Fibroblast of the aortic adventitia (primary cell): Measurements from ENCODE around the gene SLC6A1. TPM values are rescaled to one million over a fixed set of nuclear protein-coding genes. Genes with fewer than 3 reads are reported as not detected.
A peak's percentile ranks its signal among the peaks of the same experiment; 100 is the strongest.

Experiments
- DNase-seq: peaks from one replicate; pipeline ENCODE4 v3.0.0-alpha.2; 2010; ENCODE audit warnings: low read depth
- H3K4me3 ChIP-seq: 2 replicates; pipeline ENCODE4 v1.5.1; 2011; ENCODE audit warnings: low read depth, mild to moderate bottlenecking, control low read depth, low read length, moderate library complexity
- total RNA-seq: library from RNA; depleted of rRNA; stranded (reverse); fragments of >200 nt; gene quantifications from 2 replicates; pipeline ENCODE4 v1.2.3, GENCODE V29; 2012; ENCODE audit warnings: low replicate concordance
- TF ChIP-seq, protein P1 (sequence below): IDR thresholded peaks from 2 replicates; pipeline ENCODE4 v1.5.1; 2011; ENCODE audit warnings: mild to moderate bottlenecking, low read length, control low read depth, inconsistent platforms; ENCODE audit not compliant: insufficient read depth

SLC6A1 gene
- total RNA-seq, 1 donor: not detected

DNA sequence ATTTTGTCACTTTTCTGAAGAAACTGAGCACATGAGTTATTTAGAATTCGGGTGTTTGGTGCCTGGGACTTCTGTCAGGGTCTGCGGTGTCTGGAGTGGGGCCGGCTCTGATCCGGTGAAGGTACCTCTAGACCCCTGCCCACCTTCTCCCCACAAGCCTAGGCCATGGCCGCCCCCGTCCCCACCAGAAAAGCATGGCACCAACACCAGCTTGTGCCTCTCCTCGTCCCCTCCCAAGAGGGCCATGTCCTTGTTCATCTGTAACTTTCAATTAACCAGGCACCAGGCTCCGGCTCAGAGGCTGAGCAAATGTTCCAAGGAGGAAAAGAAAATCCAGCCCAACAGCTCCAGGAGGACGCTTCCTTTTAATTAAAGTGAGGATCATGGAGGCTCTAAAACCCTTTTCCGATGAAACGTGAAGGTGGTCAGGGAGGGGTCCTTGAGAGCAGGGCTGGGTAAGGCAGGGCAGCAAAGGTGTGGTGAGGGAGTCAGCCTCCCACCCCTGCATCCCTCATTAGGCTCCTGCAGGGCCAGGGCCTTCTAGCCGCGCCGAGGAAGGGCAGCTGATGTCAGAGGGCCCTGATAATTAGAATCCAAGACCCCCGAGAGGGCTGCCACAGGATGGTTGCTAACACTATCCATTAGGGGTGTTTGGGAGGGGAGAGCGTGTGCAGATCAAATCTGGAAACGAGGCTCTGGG, 62.3 kb downstream of the SLC6A1 start:
- DNase-seq: no peak
- no peak overlapping the region for H3K4me3 ChIP-seq
- TF ChIP-seq, protein P1, sequence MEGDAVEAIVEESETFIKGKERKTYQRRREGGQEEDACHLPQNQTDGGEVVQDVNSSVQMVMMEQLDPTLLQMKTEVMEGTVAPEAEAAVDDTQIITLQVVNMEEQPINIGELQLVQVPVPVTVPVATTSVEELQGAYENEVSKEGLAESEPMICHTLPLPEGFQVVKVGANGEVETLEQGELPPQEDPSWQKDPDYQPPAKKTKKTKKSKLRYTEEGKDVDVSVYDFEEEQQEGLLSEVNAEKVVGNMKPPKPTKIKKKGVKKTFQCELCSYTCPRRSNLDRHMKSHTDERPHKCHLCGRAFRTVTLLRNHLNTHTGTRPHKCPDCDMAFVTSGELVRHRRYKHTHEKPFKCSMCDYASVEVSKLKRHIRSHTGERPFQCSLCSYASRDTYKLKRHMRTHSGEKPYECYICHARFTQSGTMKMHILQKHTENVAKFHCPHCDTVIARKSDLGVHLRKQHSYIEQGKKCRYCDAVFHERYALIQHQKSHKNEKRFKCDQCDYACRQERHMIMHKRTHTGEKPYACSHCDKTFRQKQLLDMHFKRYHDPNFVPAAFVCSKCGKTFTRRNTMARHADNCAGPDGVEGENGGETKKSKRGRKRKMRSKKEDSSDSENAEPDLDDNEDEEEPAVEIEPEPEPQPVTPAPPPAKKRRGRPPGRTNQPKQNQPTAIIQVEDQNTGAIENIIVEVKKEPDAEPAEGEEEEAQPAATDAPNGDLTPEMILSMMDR: no peak

DNA sequence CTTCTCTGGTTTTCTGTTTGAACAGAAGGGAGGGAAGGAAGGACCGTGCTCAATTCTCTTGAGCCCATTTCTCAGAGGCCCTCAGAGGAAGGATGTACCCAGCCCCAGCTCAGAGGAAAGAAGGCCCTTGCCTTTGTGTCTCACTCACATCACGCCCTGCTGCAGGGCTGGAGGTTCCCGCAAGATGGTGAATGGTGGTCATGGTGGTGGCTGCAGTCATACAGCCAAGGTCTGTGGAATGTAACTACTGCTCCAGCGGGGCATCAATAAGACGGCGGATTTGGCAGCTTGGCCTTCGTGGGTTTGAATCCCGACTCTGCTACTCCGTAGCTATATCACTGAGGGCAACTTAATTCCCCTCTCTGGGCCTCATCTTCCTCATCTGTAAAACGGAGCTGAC, 62.9 kb downstream of the SLC6A1 start:
- H3K4me3 ChIP-seq: no peak overlapping the region
- TF ChIP-seq, protein P1: no peak
- DNase-seq: no peak

GRCh38 chr3:11056531-11057050, 64.0 kb downstream of the SLC6A1 start:
- no peak overlapping the region for H3K4me3 ChIP-seq
- TF ChIP-seq, protein P1: no peak

GRCh38 chr3:11057655-11058054, 65.1 kb downstream of the SLC6A1 start:
- TF ChIP-seq, protein P1: no peak
- no peak for DNase-seq
- H3K4me3 ChIP-seq: no peak overlapping the region

More at GRCh38 chr3:11056531-11057050, 64.0 kb downstream of the SLC6A1 start:
- DNase-seq: no peak

GRCh38 chr3:11059090-11059798, 66.7 kb downstream of the SLC6A1 start:
- TF ChIP-seq, protein P1: peak; percentile 94
- H3K4me3 ChIP-seq: no peak overlapping the region
- peak; percentile 78 for DNase-seq

- DNase-seq: no peak
- TF ChIP-seq, protein P1: no peak
- no peak overlapping the region for H3K4me3 ChIP-seq
These were observed 67.2 kb downstream of the SLC6A1 start for GRCh38 chr3:11059799-11060115.
